Activated CD4-positive, alpha-beta T cell treated with anti-CD3 and anti-CD28 coated beads, Interleukin-2, amount 50 U/mL, for 48 hours (primary cell): ENCODE data around the gene DDX42.
"Not testable (repeated sequence)": the region's sequence is repeated elsewhere in the genome, so short reads cannot be mapped to it uniquely, and the experiment has no call there.

Experiments used
- DNase-seq, 2 experiments: peaks; one replicate each; pipeline ENCODE4 v3.0.0-alpha.2; 2020

DDX42 gene

DNA sequence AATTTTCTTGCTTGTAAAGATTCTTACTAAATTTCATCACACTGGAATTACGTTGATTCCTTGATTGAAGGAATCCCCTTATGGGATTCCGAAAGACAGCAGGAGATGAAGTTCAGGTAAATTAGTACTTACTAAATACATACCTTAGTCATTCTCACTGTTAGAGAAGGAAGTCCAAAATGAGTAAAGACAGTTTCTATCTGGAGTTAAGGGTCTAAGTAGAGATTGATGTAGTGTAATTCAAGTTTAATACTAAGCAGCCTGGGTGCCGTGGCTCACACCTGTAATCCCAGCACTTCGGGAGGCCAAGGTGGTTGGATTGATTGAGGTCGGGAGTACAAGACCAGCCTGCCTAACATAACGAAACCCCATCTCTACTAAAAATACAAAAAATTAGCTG is 9.6 kb downstream of the DDX42 start:
- no peak for DNase-seq

DNA sequence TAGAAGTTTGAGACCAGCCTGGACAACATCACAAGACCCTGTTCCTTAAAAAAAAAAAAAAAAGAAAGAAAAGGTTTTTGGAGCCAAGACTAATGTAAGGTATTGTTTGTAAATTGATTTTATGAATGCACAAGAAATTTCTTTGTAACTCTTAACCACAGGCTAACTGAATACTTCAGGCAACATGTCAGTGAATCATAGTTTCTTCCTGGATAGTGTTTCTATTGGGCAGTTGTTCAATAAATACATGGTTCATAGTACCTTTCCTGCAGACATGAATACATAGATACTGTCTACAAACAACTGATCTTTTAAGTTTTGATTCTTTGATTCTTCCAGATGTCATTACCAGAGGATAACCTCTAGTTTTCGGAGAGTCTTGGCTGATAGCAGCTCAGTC is 11.6 kb downstream of the DDX42 start:
- no peak for DNase-seq

DNA sequence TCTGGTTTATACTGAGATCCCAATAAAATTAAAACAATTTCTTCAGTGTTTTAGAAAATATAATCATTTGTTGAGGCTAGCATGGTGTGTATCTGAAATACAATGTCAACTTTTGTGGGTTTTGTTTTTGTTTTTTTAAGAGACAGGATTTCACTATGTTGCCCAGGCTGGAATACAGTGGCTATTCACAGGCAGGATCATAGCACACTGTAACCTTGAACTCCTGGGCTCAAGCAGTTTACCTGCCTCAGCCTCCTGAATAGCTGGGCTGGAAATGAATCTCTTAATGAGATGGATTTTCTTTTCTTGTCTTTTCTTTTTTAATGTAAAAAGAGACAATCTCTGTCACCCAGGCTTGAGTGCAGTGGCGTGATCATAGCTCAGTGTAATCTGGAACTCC is 12.1 kb downstream of the DDX42 start:
- DNase-seq: no peak

- no peak for DNase-seq
These were observed 13.2 kb downstream of the DDX42 start for GRCh38 chr17:63786971-63787711.

DNA sequence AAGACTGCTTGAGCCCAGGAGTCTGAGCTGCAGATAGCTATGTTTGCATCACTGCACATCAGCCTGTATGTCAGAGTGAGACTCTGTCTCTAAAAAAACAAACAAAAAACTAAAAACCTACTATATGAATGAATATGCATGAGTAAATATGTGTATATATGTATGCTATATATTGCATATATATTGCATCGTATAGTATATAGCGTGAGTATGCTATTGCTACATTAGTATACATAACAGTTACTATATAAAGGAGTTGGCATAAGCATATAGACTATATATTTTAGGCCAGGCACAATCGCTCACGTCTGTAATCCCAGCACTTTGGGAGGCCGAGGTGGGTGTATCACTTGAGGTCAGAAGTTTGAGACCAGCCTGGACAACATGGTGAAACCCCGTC is 16.1 kb downstream of the DDX42 start:
- DNase-seq: no peak

DNA sequence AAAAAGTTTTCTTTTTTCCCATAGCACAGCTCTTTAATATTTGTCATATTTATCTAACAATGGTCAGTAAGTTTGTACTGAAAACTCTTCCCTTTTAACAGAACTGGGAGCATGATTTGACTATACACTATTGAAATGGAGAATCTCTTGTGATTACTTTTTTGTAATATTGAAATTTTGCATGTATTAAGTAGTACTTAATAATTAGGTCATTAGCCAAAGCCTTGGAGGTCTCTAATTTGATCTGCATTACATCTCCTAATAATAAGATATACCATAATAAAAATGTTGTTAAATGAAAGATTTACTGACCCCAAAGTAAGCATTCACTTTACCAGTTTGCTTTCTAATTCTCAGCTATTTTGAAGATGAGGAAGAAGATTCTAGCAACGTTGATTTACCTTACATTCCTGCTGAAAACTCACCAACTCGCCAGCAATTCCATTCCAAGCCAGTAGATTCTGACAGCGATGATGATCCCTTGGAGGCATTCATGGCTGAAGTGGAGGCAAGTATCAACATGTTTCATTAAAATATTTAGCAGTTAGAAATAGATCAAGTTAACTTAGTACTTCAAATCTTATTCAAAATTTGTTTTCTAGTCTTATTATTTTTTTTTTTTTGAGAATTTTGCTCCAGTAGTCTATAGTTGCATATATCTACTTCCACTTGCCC is 18.2 kb downstream of the DDX42 start:
- DNase-seq: no peak

- DNase-seq: not testable (repeated sequence)
These were observed 22.4 kb downstream of the DDX42 start for GRCh38 chr17:63796375-63796774.

DNA sequence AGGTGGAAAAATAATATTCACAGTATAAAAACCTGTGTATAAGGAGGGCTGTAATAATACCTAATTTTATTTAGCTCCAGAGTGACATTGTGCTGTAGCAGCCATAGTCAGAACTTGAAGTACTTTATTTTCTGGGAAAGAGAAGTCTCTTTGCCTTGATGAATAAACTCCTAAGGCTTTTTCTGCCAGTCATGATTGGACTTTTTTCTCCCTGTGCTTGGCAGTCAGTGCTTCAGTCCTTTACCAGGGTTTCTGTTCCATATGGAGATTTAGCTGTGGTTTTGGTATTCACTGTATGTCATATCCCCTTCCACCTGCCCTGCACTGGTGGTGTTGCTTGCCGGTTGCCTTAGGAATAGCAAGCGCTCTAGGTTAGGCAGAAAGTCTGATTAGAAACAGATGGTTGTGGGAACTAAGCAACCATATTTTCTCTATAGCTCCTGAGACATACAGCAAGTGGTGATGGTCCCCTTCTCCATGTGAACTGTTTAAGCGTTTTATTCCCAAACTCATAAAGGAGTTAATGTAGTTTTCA is 24.7 kb downstream of the DDX42 start:
- no peak for DNase-seq

GRCh38 chr17:63800783-63801182 is 26.8 kb downstream of the DDX42 start:
- DNase-seq: no peak

GRCh38 chr17:63804328-63804727 is 30.4 kb downstream of the DDX42 start:
- DNase-seq: no peak

GRCh38 chr17:63805591-63805990 is 31.6 kb downstream of the DDX42 start:
- no peak for DNase-seq

GRCh38 chr17:63809970-63810369 is 36.0 kb downstream of the DDX42 start:
- no peak for DNase-seq

DNA sequence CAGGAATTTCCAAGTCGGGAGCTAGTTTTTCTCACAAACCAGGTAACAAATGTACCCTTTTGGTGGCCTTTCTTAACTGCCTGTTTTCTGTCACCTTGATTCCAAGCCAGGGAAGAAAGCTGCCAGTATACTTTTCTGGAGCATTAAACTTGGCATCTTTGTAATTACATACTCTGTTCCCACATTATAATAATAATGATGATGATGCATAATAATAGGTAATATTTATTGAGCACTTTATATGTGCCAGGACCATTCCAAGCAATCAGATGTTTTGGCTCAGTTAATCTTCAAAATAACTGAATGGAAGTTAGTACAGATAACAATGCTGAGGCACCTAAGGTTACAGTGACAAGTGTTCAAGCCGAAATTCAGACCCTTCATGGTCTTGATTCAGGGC is 42.2 kb downstream of the DDX42 start:
- no peak for DNase-seq

DNA sequence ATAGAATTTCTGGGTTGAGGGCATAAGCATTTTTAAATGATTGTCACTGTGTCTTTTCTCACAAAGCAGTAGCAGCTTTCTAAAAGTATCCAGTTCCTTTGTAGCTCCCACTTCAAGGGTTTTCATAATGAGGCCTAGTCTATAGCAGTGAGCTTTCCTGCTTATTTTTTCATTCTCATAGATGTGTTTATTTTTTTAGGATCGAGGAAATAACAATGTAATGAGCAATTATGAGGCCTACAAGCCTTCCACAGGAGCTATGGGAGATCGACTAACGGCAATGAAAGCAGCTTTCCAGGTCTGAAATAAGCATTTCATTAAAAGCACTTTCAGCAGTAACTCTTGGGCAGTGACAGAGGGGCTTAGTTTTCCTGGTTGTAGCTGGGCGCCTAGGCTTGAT is 42.7 kb downstream of the DDX42 start:
- DNase-seq: no peak

DNA sequence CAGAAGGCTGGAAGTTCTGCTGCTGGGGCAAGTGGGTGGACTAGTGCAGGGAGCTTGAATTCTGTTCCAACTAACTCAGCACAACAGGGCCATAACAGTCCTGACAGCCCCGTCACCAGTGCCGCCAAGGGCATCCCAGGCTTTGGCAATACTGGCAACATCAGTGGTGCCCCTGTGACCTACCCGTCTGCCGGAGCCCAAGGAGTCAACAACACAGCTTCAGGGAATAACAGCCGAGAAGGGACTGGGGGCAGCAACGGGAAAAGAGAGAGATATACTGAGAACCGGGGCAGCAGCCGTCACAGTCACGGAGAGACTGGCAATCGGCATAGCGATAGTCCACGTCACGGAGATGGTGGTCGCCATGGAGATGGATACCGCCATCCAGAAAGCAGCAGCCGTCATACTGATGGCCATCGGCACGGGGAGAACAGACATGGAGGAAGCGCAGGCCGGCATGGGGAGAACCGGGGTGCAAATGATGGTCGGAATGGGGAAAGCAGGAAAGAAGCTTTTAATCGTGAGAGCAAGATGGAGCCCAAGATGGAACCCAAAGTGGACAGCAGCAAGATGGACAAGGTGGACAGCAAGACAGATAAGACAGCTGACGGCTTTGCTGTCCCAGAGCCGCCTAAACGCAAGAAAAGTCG is 43.9 kb downstream of the DDX42 start:
- no peak for DNase-seq

DNA sequence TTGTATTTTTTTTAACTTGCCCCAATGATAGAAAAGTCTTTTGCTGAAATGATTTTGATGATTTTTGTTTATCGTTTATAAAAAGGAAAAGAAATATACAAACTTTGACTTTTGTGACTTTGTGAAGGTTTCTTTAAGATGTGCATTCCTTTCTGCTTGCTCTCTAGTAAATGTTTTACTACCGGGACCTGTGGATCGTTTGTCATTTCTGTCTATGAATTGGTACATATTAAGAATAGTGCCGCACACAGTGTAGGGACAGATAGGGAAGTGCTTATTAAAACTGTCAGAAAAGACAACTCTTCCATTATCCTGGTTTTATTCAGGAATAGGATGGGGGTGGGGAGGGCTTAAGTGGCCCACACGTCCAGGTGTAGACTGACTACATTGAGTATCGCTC is 45.2 kb downstream of the DDX42 start:
- DNase-seq: no peak

GRCh38 chr17:63819585-63820537 is 45.9 kb downstream of the DDX42 start:
- DNase-seq: no peak

DNA sequence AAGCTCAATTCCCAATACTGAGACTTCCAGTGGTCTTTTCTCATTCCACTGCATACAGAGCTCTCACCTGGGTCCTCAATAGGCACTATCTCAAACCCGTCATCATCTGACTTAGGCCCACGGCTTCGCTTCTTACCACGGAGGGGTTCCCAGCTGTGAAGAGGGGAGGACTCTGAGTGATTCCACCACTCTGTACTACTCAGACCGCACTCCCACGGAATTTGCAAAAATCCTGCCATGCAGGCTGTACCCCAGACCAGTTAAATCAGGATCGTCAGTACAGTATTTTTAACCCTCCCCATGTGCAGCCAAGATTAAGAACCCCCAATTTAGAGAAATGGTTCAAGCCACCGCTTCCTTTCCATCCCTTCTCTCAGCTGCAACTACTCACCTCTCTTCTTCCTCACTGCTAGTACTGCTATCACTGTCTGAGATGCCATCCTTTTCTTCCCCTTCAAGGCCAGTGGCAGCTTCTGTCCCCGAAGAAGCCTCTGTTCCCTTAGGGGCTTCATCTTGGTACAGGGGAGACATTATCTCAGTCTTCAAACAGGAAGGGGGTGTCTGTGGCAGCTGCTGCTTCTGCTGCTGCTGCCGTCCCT is 47.1 kb downstream of the DDX42 start:
- no peak for DNase-seq

DNA sequence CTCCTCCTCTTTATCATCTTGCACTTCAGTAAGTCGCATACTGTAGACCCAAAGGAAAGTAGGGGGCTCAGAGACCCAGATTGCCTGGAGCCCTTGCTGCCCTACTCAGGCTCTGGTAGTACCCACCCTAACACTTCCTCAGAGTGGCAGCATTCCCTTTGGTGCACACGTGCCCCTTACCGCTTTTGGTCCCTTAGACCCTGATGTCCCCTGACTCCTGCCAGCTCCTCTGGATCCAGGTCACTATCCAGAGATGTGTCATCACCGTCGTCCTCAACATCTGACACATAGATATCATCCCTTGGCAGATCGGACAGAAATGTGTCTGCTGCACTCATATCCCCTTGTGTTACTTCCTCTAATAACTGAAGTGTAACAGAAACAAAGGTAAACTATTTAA is 47.8 kb downstream of the DDX42 start:
- DNase-seq: no peak

DNA sequence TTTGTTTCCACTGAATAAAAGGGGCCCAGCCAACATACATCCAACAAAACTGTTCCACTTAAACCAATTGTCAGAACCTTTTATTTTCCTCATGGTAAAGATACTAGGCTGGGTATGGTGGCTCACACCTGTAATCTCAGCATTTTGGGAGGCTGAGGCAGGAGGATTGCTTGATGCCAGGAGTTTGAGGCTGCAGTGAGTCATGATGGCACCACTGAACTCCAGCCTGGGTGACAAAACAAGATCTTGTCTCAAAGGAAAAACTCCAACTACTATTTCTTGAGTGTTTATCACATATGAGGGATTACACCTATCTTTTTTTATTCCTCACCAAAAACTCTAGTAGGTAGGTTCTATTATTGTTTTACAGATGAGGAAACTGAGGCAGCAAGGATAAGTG is 48.6 kb downstream of the DDX42 start:
- DNase-seq: no peak

- DNase-seq: no peak
These were observed 49.8 kb downstream of the DDX42 start for GRCh38 chr17:63823659-63824331.

GRCh38 chr17:63824362-63824761 is 50.4 kb downstream of the DDX42 start:
- DNase-seq: no peak
